ENCODE results near the gene HNF4A. TPM values are rescaled to one million over a fixed set of nuclear protein-coding genes. Genes with fewer than 3 reads are reported as not detected.

HNF4A gene
- total and polyA plus RNA-seq, 2 of the 13 experiments (the other 11 are each of a cell fraction or from before 2014, with no cell fraction given): 80.9 to 169 TPM

GRCh38 chr20:44475694-44476560 is 120.4 kb downstream of the HNF4A start, which contains the start of gene TTPAL (continued):
- peak; percentile 95; the same call in 1 of the 2 replicates for TF ChIP-seq ZNF550 (CRISPR knock-in tag; IDR thresholded peaks at IDR 0.05; ENCODE audit: borderline replicate concordance)
- peak; percentile 99 for TF ChIP-seq REPIN1 (CRISPR knock-in tag; IDR thresholded peaks at IDR 0.05; ENCODE audit: borderline replicate concordance, low read depth)
- 0 out of 2 replicates have a peak, but pooled peaks have one; percentile 40 for TF ChIP-seq TOE1 (CRISPR knock-in tag; IDR thresholded peaks at IDR 0.05)
- TF ChIP-seq ZNF143 (CRISPR knock-in tag; IDR thresholded peaks at IDR 0.05): peak; percentile 40; the same call in 1 of the 2 replicates
- peak; percentile 81 for TF ChIP-seq TAF15 (IDR thresholded peaks at IDR 0.05; ENCODE audit: low read depth, low read length, poor library complexity, severe bottlenecking)
- TF ChIP-seq GABPB1 (CRISPR knock-in tag; IDR thresholded peaks at IDR 0.05): peak; percentile 100
- no peak for TF ChIP-seq TBL1XR1 (IDR thresholded peaks at IDR 0.05; ENCODE audit: borderline replicate concordance, low read length, partially characterized antibody)
- peak; percentile 81; the same call in 1 of the 2 replicates for TF ChIP-seq CBFB (CRISPR knock-in tag; IDR thresholded peaks at IDR 0.05)
- TF ChIP-seq MAFF (IDR thresholded peaks at IDR 0.05; ENCODE audit: low read depth, low read length): no peak
- TF ChIP-seq REXO4 (CRISPR knock-in tag; IDR thresholded peaks at IDR 0.05; ENCODE audit: borderline replicate concordance): no peak
- TF ChIP-seq NFAT5 (CRISPR knock-in tag; IDR thresholded peaks at IDR 0.05): no peak; the same call in none of the 2 replicates
- no peak; the same call in none of the 2 replicates for TF ChIP-seq ZC3H4 (CRISPR knock-in tag; IDR thresholded peaks at IDR 0.05; ENCODE audit: borderline replicate concordance)
- TF ChIP-seq ZNF850 (CRISPR knock-in tag; conservative IDR thresholded peaks at IDR 0.05): 0 out of 2 replicates have a peak, but pooled peaks have one; percentile 75
- TF ChIP-seq NKX3-1 (CRISPR knock-in tag; IDR thresholded peaks at IDR 0.05): 0 out of 2 replicates have a peak, but pooled peaks have one; percentile 39
- TF ChIP-seq ZNF792 (CRISPR knock-in tag; IDR thresholded peaks at IDR 0.05): peak; percentile 99
- peak; percentile 82; the same call in 1 of the 2 replicates for TF ChIP-seq ZNF329 (CRISPR knock-in tag; IDR thresholded peaks at IDR 0.05; ENCODE audit: low read depth)
- TF ChIP-seq BRF2 (CRISPR knock-in tag; IDR thresholded peaks at IDR 0.05): peak; percentile 95; the same call in 1 of the 2 replicates
- peak; percentile 99 for TF ChIP-seq ZNF788 (CRISPR knock-in tag; IDR thresholded peaks at IDR 0.05; ENCODE audit: borderline replicate concordance)
- no peak for TF ChIP-seq FOXA1 (IDR thresholded peaks at IDR 0.05)
- TF ChIP-seq FOXA1 (CRISPR knock-in tag; IDR thresholded peaks at IDR 0.05): peak; percentile 47
- TF ChIP-seq AGO2 (optimal IDR thresholded peaks at IDR 0.05; ENCODE audit: low read depth, low read length): peak; percentile 93
- peak; percentile 93; the same call in 1 of the 2 replicates for TF ChIP-seq ZNF569 (CRISPR knock-in tag; IDR thresholded peaks at IDR 0.05; ENCODE audit: borderline replicate concordance)
- no peak for TF ChIP-seq ATF7 (IDR thresholded peaks at IDR 0.05)
- no peak; the same call in 1 of the 2 replicates for TF ChIP-seq ATF7 (CRISPR knock-in tag; IDR thresholded peaks at IDR 0.05)
- peak; percentile 97 for TF ChIP-seq FOXC1 (CRISPR knock-in tag; IDR thresholded peaks at IDR 0.05; ENCODE audit: borderline replicate concordance)
